ENCODE data around the gene CCDC138. TPM values are rescaled to one million over a fixed set of nuclear protein-coding genes. Genes with fewer than 3 reads are reported as not detected.
A peak's percentile ranks its signal among the peaks of the same experiment; 100 is the strongest.
"Not testable (repeated sequence)": the region's sequence is repeated elsewhere in the genome, so short reads cannot be mapped to it uniquely, and the experiment has no call there.

CCDC138 gene, protein sequence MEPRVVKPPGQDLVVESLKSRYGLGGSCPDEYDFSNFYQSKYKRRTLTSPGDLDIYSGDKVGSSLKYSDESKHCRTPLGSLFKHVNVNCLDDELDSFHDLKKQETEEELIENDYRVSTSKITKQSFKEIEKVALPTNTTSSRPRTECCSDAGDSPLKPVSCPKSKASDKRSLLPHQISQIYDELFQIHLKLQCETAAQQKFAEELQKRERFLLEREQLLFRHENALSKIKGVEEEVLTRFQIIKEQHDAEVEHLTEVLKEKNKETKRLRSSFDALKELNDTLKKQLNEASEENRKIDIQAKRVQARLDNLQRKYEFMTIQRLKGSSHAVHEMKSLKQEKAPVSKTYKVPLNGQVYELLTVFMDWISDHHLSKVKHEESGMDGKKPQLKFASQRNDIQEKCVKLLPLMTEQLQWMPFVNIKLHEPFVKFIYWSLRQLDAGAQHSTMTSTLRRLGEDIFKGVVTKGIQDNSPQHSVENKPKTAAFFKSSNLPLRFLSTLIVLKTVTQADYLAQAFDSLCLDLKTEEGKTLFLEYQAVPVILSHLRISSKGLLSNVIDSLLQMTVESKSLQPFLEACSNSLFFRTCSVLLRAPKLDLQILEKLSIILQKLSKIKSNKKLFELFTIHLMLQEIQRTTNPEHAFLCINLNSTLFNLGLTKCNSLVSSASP
- total RNA-seq, result 4.5 TPM
- long read RNA-seq, partial matches to known transcripts, result 1 of 4 reads
- long read RNA-seq, other reads (novel, unspliced or antisense), result 3 of 4 reads

DNA sequence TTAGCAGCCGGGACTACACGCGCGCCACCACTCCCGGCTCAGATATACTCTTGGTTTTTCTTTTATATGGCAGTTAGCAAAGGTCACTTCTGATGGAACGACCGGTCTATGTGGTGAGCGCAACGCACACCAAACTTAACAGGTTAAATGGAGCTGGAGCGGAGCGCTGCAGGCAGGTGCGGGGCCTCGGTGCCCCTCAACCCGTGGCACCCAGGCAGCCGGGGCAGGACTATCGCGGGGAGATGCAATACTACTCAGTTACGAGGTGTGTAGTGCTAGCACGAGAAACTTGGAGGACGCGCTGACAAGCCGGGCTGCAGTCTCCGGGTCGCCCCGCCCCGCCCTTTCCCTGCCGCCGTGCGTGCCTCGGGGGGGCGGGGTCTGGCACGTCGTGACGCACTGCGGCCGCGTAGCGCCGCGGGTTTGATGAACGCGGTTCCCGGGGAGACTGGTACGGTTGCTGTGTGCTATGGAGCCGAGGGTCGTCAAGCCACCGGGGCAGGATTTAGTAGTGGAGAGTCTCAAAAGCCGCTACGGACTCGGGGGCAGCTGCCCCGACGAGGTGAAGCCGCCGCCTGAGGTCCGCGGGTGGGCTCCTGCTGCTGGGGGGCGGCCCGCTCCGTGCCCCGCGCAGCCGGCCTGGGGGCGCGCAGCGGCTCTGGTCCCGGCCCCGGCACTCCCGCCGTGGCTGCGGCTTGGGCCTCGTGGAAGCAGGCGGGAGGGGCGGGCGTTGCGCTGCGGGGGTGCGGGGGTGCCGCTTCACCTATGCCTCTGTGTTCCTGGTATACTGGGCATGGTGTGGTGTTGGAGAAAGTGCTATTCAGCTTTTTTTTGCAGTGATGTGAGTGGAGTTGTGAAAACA lies at the start of gene CCDC138:
CCDC138 (plus strand) TSS at position 418 of the 862 bp plus-strand sequence; CDS start at position 470, 52 bp downstream.
- peak within 1 kb of the TSS; percentile 75 for H3K4me3 ChIP-seq
- H3K27ac ChIP-seq, result peak within 1 kb of the TSS; percentile 81
- peak; percentile 94 for DNase-seq
- ATAC-seq, result peak; percentile 99
- H3K9me3 ChIP-seq, result no peaks in the 10 kb centered on the region
- peaks cover 5% of the 10 kb centered on the region for H3K4me1 ChIP-seq
- peaks cover 33% of the 10 kb centered on the region for H3K36me3 ChIP-seq
- no peaks in the 10 kb centered on the region for H3K27me3 ChIP-seq (ENCODE audit: low read depth)
- intact Hi-C loops (cut with DNase I), result no loop called here
- TF ChIP-seq, protein P1, sequence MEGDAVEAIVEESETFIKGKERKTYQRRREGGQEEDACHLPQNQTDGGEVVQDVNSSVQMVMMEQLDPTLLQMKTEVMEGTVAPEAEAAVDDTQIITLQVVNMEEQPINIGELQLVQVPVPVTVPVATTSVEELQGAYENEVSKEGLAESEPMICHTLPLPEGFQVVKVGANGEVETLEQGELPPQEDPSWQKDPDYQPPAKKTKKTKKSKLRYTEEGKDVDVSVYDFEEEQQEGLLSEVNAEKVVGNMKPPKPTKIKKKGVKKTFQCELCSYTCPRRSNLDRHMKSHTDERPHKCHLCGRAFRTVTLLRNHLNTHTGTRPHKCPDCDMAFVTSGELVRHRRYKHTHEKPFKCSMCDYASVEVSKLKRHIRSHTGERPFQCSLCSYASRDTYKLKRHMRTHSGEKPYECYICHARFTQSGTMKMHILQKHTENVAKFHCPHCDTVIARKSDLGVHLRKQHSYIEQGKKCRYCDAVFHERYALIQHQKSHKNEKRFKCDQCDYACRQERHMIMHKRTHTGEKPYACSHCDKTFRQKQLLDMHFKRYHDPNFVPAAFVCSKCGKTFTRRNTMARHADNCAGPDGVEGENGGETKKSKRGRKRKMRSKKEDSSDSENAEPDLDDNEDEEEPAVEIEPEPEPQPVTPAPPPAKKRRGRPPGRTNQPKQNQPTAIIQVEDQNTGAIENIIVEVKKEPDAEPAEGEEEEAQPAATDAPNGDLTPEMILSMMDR (IDR thresholded peaks at IDR 0.05), result no peak

- H3K27me3 ChIP-seq (ENCODE audit: low read depth); H3K9me3 ChIP-seq; DNase-seq; ATAC-seq; H3K27ac ChIP-seq; H3K4me3 ChIP-seq; H3K4me1 ChIP-seq; intact Hi-C loops (cut with DNase I): not testable (repeated sequence)
- H3K36me3 ChIP-seq, result peaks cover 74% of the 10 kb centered on the region
Observed at GRCh38 chr2:108757973-108758372, 28.6 kb upstream of the CCDC138 start.

DNA sequence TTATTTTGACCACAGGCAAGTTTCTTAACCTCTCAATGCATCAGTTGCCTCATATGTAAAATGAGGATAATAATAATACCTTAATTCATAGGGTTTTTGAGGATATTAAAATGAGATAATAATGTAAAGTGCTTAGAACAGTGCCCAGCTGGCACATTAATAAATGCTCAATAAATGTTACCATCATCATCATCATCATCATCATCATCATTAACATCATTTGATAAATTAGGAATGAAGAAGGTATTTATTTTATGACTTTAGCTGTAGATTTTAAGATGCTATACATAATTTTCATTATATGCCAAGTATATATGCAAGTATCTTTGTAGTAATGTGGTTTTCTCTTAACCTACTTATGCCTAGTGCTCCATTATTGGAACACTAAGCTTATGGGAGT lies 24.0 kb upstream of the CCDC138 start:
- H3K4me1 ChIP-seq; ATAC-seq; DNase-seq; intact Hi-C loops (cut with DNase I); H3K27ac ChIP-seq; H3K27me3 ChIP-seq (ENCODE audit: low read depth); H3K4me3 ChIP-seq; H3K9me3 ChIP-seq: not testable (repeated sequence)
- peaks cover 63% of the 10 kb centered on the region for H3K36me3 ChIP-seq

DNA sequence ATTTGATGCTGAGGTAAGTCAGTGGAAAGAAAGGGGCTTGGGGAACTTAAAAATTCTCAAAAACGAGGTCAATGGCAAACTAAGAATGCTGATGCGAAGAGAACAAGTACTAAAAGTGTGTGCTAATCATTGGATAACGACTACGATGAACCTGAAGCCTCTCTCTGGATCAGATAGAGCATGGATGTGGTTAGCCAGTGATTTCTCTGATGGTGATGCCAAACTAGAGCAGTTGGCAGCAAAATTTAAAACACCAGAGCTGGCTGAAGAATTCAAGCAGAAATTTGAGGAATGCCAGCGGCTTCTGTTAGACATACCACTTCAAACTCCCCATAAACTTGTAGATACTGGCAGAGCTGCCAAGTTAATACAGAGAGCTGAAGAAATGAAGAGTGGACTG lies 19.9 kb upstream of the CCDC138 start:
- H3K36me3 ChIP-seq, result peaks cover 47% of the 10 kb centered on the region
- H3K27ac ChIP-seq; H3K27me3 ChIP-seq (ENCODE audit: low read depth); H3K4me1 ChIP-seq; DNase-seq; H3K9me3 ChIP-seq; ATAC-seq; H3K4me3 ChIP-seq; intact Hi-C loops (cut with DNase I): not testable (repeated sequence)

DNA sequence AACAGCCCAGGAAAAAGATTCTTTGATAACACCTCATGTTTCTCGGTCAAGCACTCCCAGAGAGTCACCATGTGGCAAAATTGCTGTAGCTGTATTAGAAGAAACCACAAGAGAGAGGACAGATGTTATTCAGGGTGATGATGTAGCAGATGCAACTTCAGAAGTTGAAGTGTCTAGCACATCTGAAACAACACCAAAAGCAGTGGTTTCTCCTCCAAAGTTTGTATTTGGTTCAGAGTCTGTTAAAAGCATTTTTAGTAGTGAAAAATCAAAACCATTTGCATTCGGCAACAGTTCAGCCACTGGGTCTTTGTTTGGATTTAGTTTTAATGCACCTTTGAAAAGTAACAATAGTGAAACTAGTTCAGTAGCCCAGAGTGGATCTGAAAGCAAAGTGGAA lies 18.7 kb upstream of the CCDC138 start:
- DNase-seq; H3K9me3 ChIP-seq; ATAC-seq; H3K27me3 ChIP-seq (ENCODE audit: low read depth); H3K4me3 ChIP-seq; H3K4me1 ChIP-seq; H3K27ac ChIP-seq; intact Hi-C loops (cut with DNase I): not testable (repeated sequence)
- peaks cover 55% of the 10 kb centered on the region for H3K36me3 ChIP-seq

DNA sequence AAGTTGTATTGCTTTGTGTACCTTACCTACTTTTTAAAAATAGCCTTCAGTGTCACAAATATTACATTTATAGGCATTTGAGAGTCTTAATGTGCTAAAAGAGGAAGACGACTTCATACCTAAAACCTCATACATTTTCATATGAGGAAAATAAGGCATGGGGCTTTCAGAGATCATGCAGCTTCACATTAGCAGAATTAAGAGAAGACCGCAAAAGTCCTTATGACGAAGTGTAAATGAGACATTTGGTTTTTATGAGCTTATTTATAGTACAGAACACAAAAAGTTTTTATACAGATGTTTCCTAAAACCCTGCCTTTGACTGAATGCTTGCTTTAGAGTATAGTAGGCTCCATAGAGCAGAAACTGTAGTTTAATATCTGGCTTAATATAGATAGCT lies 10.1 kb upstream of the CCDC138 start:
- TF ChIP-seq, protein P1 (IDR thresholded peaks at IDR 0.05), result no peak
- no peaks in the 10 kb centered on the region for H3K9me3 ChIP-seq
- DNase-seq (no peak), ATAC-seq (no peak)
- H3K27ac ChIP-seq, result no peak overlapping the region
- intact Hi-C loops (cut with DNase I), result no loop called here
- H3K27me3 ChIP-seq (ENCODE audit: low read depth), result no peaks in the 10 kb centered on the region
- H3K36me3 ChIP-seq, result peaks cover 97% of the 10 kb centered on the region
- H3K4me1 ChIP-seq, result no peaks in the 10 kb centered on the region
- no peak overlapping the region for H3K4me3 ChIP-seq

DNA sequence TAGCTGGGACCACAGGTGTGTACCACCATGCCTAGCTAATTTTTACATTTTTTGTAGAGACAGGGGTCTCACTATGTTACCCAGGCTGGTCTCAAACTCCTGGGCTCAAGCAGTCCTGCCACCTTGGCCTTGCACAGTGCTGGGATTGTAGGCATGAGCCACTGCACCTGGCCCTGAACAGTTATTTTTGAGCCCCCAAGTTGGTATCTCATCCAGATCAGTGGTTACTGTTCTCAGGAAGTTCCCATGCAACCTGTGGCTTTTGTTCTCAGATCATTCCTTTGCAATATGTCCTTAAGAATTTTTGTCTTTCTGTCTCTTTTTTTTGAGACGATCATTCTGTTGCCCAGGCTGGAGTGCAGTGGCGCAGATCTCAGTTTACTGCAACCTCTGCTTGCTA lies 7.7 kb upstream of the CCDC138 start:
- ATAC-seq, result no peak
- Histone ChIP-seq H3K27ac (no peak overlapping the region), H3K9me3 (no peaks in the 10 kb centered on the region), H3K27me3 (ENCODE audit: low read depth) (no peaks in the 10 kb centered on the region), H3K36me3 (peaks cover 97% of the 10 kb centered on the region), H3K4me1 (no peaks in the 10 kb centered on the region), H3K4me3 (no peak overlapping the region)
- no peak for DNase-seq
- TF ChIP-seq, protein P1 (IDR thresholded peaks at IDR 0.05), result no peak
- intact Hi-C loops (cut with DNase I), result no loop called here
